ENCODE data around the gene CRLF3.
"Not testable (repeated sequence)": the region's sequence is repeated elsewhere in the genome, so short reads cannot be mapped to it uniquely, and the experiment has no call there.

The CRLF3 gene, protein sequence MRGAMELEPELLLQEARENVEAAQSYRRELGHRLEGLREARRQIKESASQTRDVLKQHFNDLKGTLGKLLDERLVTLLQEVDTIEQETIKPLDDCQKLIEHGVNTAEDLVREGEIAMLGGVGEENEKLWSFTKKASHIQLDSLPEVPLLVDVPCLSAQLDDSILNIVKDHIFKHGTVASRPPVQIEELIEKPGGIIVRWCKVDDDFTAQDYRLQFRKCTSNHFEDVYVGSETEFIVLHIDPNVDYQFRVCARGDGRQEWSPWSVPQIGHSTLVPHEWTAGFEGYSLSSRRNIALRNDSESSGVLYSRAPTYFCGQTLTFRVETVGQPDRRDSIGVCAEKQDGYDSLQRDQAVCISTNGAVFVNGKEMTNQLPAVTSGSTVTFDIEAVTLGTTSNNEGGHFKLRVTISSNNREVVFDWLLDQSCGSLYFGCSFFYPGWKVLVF

GRCh38 chr17:30824356-30825145 lies at the start of gene CRLF3:
Gene CRLF3, minus strand, starts transcription at chr17:30824692. Its CDS starts 41 bp downstream, at chr17:30824651.
- peak; percentile 85 for DNase-seq (ENCODE audit: low read depth)

- no peak for DNase-seq (ENCODE audit: low read depth)
Observed at GRCh38 chr17:30869005-30869404, 44.5 kb upstream of the CRLF3 start.

DNA sequence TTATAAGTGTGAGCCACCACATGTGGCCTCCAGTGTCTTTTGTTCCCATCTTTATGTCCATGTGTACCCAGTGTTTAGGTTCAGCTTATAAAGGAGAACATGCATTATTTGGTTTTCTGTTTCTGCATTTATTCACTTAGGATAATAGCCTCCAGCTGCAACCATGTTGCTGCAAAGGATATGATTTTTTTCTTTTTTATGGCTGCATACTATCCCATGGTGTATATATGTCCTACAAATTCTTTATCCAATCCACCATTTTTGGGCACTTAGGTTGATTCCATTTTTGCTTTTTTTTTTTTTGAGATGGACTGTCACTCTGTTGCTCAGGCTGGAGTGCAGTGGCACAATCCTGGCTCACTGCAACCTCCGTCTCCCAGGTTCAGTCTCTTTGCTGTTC lies 40.1 kb upstream of the CRLF3 start:
- DNase-seq (ENCODE audit: low read depth) = no peak

- DNase-seq (ENCODE audit: low read depth) = no peak
Observed at GRCh38 chr17:30858556-30859250, 34.2 kb upstream of the CRLF3 start.

DNA sequence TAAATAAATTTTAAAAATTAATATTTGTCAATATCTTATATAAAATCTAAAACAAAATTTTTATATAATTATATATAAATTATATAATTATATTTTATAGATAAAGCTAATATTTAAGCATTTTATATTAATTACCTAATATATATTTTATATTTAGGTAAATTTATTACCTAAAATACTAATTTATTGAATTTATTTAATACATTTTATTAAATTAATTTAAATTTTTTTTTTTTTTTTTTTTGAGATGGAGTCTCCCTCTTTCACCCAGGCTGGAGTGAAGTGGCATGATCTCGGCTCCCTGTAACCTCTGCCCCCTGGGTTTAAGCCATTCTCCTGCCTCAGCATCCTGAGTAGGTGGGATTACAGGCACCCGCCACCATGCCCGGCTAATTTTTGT lies 29.7 kb upstream of the CRLF3 start:
- DNase-seq (ENCODE audit: low read depth) = no peak

GRCh38 chr17:30848021-30848420 lies 23.5 kb upstream of the CRLF3 start:
- DNase-seq (ENCODE audit: low read depth) = no peak

DNA sequence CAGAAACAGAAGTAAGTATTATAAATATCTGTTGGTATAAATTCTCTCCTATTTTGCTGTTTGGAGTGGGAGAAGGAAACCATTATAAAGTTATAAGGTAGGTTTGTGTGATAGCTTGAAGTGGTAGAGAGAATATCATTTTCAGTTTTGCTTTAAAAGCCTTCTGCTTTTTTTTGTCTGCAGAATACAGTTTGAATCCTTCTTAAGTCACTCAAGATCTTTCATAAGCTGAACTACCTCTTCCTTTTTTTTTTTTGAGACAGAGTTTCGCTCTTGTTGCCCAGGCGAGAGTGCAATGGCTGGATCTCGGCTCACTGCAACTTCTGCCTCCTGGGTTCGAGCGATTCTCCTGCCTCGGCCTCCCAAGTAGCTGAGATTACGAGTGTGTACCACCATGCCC lies 16.3 kb upstream of the CRLF3 start:
- DNase-seq (ENCODE audit: low read depth) = no peak

GRCh38 chr17:30838202-30838807 lies 13.8 kb upstream of the CRLF3 start:
- DNase-seq (ENCODE audit: low read depth) = no peak

- DNase-seq (ENCODE audit: low read depth) = no peak
Observed at GRCh38 chr17:30832438-30833124, 8.1 kb upstream of the CRLF3 start.

GRCh38 chr17:30831663-30832437 lies 7.4 kb upstream of the CRLF3 start, which contains the start of gene ATAD5:
Gene ATAD5, plus strand, starts transcription at chr17:30831966. Its CDS starts 382 bp downstream, at chr17:30832348.
- DNase-seq (ENCODE audit: low read depth) = peak; percentile 85

- DNase-seq (ENCODE audit: low read depth) = no peak
Observed at GRCh38 chr17:30831257-30831656, 6.8 kb upstream of the CRLF3 start.

GRCh38 chr17:30829022-30829421 lies 4.5 kb upstream of the CRLF3 start:
- no peak for DNase-seq (ENCODE audit: low read depth)

- no peak for DNase-seq (ENCODE audit: low read depth)
Observed at GRCh38 chr17:30827082-30827481, 2.6 kb upstream of the CRLF3 start.

GRCh38 chr17:30824002-30824355 lies 513 bp downstream of the CRLF3 start:
- DNase-seq (ENCODE audit: low read depth) = no peak

- no peak for DNase-seq (ENCODE audit: low read depth)
Observed at GRCh38 chr17:30823421-30823820, 1.1 kb downstream of the CRLF3 start.

- DNase-seq (ENCODE audit: low read depth) = not testable (repeated sequence)
Observed at GRCh38 chr17:30822919-30823318, 1.6 kb downstream of the CRLF3 start.

- DNase-seq (ENCODE audit: low read depth) = no peak
Observed at GRCh38 chr17:30821871-30822723, 2.4 kb downstream of the CRLF3 start.

DNA sequence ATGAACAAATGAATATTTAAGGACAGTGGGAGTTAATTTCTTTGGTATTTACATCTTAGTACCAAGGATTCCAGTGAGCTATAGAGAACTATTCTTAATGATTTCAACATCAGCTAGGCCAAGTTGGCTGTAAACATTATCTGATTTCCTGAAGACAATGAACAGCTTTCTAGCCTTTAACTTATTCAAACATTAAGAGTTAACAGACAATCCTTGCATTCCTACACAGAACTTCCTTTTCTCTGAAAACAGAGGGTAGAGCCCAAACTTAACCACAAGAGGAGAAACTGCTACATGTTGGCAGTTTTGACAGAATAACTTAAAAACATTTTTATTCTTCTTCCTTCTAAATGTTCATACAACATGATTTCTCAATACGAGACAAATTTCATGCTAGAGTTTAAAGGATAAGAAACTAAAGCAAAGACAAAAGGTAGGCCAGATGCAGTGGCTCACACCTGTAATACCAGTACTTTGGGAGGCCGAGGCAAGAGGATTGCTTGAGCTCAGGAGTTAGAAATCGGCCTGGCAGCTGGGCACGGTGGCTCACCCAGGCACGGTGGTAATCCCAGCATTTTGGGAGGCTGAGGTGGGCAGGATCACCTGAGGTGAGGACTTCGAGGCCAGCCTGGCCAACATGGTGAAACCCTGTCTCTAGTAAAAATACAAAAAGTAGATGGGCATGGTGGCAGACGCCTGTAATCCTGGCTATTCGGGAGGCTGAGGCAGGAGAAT lies 4.4 kb downstream of the CRLF3 start:
- DNase-seq (ENCODE audit: low read depth) = no peak

GRCh38 chr17:30816165-30816564 lies 8.3 kb downstream of the CRLF3 start:
- no peak for DNase-seq (ENCODE audit: low read depth)
